Astrocyte of the spinal cord (primary cell): ENCODE results near the gene SLC12A9.

Experiments used
- DNase-seq: peaks from one replicate; pipeline ENCODE4 v3.0.0; 2011; ENCODE audit warnings: low read depth, low spot score
- H3K4me3 ChIP-seq: 2 replicates; pipeline ENCODE4 v1.5.1; 2011; ENCODE audit warnings: low read depth, mild to moderate bottlenecking, low read length, moderate library complexity
- CTCF ChIP-seq: IDR thresholded peaks from 2 replicates; pipeline ENCODE4 v1.5.1; 2012; ENCODE audit warnings: low read depth, mild to moderate bottlenecking, low read length, inconsistent platforms
- in situ Hi-C: cut with HindIII; loops from 2 replicates; pipeline ENCODE4 v1.10.0; 2017; ENCODE audit warnings: low sequenced_read_pairs

Gene SLC12A9

GRCh38 chr7:100835903-100836811 is 16.4 kb upstream of the SLC12A9 start:
- in situ Hi-C loops = no loop called here
- no peak for TF ChIP-seq CTCF
- H3K4me3 ChIP-seq = no peak overlapping the region
- no peak for DNase-seq

GRCh38 chr7:100836812-100837098 is 15.8 kb upstream of the SLC12A9 start:
- no peak for TF ChIP-seq CTCF
- in situ Hi-C loops = no loop called here
- DNase-seq = no peak
- peak overlapping the region; percentile 28 for H3K4me3 ChIP-seq

GRCh38 chr7:100837099-100837836 is 15.2 kb upstream of the SLC12A9 start:
- peak; percentile 93 for DNase-seq
- in situ Hi-C loops = no loop called here

GRCh38 chr7:100839361-100839760 is 13.2 kb upstream of the SLC12A9 start:
- DNase-seq = no peak
- TF ChIP-seq CTCF = no peak
- in situ Hi-C loops = no loop called here
- H3K4me3 ChIP-seq = no peak overlapping the region

More at GRCh38 chr7:100837099-100837836, 15.2 kb upstream of the SLC12A9 start:
- H3K4me3 ChIP-seq = peak overlapping the region; percentile 28
- TF ChIP-seq CTCF = no peak

GRCh38 chr7:100840470-100841100 is 11.9 kb upstream of the SLC12A9 start:
- in situ Hi-C loops = no loop called here
- TF ChIP-seq CTCF = no peak

GRCh38 chr7:100847360-100847759 is 5.2 kb upstream of the SLC12A9 start:
- DNase-seq = no peak
- no peak overlapping the region for H3K4me3 ChIP-seq
- TF ChIP-seq CTCF = no peak
- in situ Hi-C loops = no loop called here

More at GRCh38 chr7:100840470-100841100, 11.9 kb upstream of the SLC12A9 start:
- DNase-seq = no peak
- no peak overlapping the region for H3K4me3 ChIP-seq
